Progenitor cell of endocrine pancreas (in vitro differentiated cells): ENCODE measurements around the gene DZIP3. TPM values are rescaled to one million over a fixed set of nuclear protein-coding genes. Genes with fewer than 3 reads are reported as not detected.

Experiments
- DNase-seq: peaks from one replicate; pipeline ENCODE4 v3.0.0; 2021; ENCODE audit warnings: low spot score; ENCODE audit not compliant: unreplicated experiment
- H3K27ac Mint-ChIP-seq: 2 replicates; pipeline ENCODE4 v1.8.0; 2021; ENCODE audit warnings: mild to moderate bottlenecking, moderate library complexity, mixed read lengths
- H3K27me3 Mint-ChIP-seq: 2 replicates; pipeline ENCODE4 v1.8.0; 2021; ENCODE audit warnings: mixed read lengths
- H3K36me3 Mint-ChIP-seq: 2 replicates; pipeline ENCODE4 v1.8.0; 2022; ENCODE audit warnings: mixed read lengths; ENCODE audit not compliant: insufficient read depth
- H3K4me1 Mint-ChIP-seq: 2 replicates; pipeline ENCODE4 v1.8.0; 2021; ENCODE audit warnings: low read depth, mixed read lengths
- H3K4me3 Mint-ChIP-seq: 2 replicates; pipeline ENCODE4 v1.8.0; 2021; ENCODE audit warnings: low read depth, mild to moderate bottlenecking, moderate library complexity, mixed read lengths
- H3K9me3 Mint-ChIP-seq: 2 replicates; pipeline ENCODE4 v1.8.0; 2021; ENCODE audit warnings: low read depth, mixed read lengths
- CTCF ChIP-seq: fragments of 200-600 bp; sonication (generic); IDR thresholded peaks from one replicate; pipeline ENCODE4 v1.5.0; 2021; ENCODE audit warnings: antibody characterized with exemption, mild to moderate bottlenecking; ENCODE audit not compliant: unreplicated experiment
- total RNA-seq: library from RNA; stranded (reverse); gene quantifications from 2 replicates; pipeline ENCODE4 v1.2.1, GENCODE V29; 2021

DZIP3 gene
- total RNA-seq, 1 donor from 2014 or later, result 33.6 TPM

- Mint-ChIP-seq H3K36me3 (peaks cover 9% of the 10 kb centered on the region), H3K4me3 (no peak overlapping the region), H3K4me1 (no peaks in the 10 kb centered on the region), H3K27ac (no peak overlapping the region), H3K27me3 (no peaks in the 10 kb centered on the region), H3K9me3 (no peaks in the 10 kb centered on the region)
- TF ChIP-seq CTCF, result no peak
- no peak for DNase-seq
Observed at GRCh38 chr3:108664266-108664665, 74.7 kb downstream of the DZIP3 start.

- no peak for DNase-seq
- Mint-ChIP-seq H3K27me3 (no peaks in the 10 kb centered on the region), H3K36me3 (peaks cover 14% of the 10 kb centered on the region), H3K9me3 (no peaks in the 10 kb centered on the region), H3K27ac (no peak overlapping the region), H3K4me3 (no peak overlapping the region), H3K4me1 (no peaks in the 10 kb centered on the region)
- TF ChIP-seq CTCF, result no peak
Observed at GRCh38 chr3:108667312-108667711, 77.8 kb downstream of the DZIP3 start.

GRCh38 chr3:108669208-108669607 is 79.7 kb downstream of the DZIP3 start:
- H3K4me3 Mint-ChIP-seq, result no peak overlapping the region
- no peaks in the 10 kb centered on the region for H3K9me3 Mint-ChIP-seq
- TF ChIP-seq CTCF, result no peak
- H3K27me3 Mint-ChIP-seq, result no peaks in the 10 kb centered on the region
- DNase-seq, result no peak
- peaks cover 14% of the 10 kb centered on the region for H3K36me3 Mint-ChIP-seq
- no peak overlapping the region for H3K27ac Mint-ChIP-seq
- no peaks in the 10 kb centered on the region for H3K4me1 Mint-ChIP-seq

- Mint-ChIP-seq H3K4me3 (no peak overlapping the region), H3K27me3 (no peaks in the 10 kb centered on the region), H3K9me3 (no peaks in the 10 kb centered on the region), H3K27ac (no peak overlapping the region), H3K36me3 (peaks cover 13% of the 10 kb centered on the region), H3K4me1 (no peaks in the 10 kb centered on the region)
- TF ChIP-seq CTCF, result no peak
- no peak for DNase-seq
Observed at GRCh38 chr3:108672701-108673100, 83.2 kb downstream of the DZIP3 start.

- Mint-ChIP-seq H3K4me3 (no peak overlapping the region), H3K9me3 (no peaks in the 10 kb centered on the region), H3K4me1 (no peaks in the 10 kb centered on the region), H3K27me3 (no peaks in the 10 kb centered on the region), H3K36me3 (peaks cover 17% of the 10 kb centered on the region), H3K27ac (no peak overlapping the region)
- DNase-seq, result no peak
- no peak for TF ChIP-seq CTCF
Observed at GRCh38 chr3:108673988-108674661, 84.6 kb downstream of the DZIP3 start.
